ENCODE results near the gene NRBP1. TPM values are rescaled to one million over a fixed set of nuclear protein-coding genes. Genes with fewer than 3 reads are reported as not detected.

The NRBP1 gene
- total RNA-seq, 4 donors from 2014 or later: 47.4 to 73.3 (median 64.2) TPM

DNA sequence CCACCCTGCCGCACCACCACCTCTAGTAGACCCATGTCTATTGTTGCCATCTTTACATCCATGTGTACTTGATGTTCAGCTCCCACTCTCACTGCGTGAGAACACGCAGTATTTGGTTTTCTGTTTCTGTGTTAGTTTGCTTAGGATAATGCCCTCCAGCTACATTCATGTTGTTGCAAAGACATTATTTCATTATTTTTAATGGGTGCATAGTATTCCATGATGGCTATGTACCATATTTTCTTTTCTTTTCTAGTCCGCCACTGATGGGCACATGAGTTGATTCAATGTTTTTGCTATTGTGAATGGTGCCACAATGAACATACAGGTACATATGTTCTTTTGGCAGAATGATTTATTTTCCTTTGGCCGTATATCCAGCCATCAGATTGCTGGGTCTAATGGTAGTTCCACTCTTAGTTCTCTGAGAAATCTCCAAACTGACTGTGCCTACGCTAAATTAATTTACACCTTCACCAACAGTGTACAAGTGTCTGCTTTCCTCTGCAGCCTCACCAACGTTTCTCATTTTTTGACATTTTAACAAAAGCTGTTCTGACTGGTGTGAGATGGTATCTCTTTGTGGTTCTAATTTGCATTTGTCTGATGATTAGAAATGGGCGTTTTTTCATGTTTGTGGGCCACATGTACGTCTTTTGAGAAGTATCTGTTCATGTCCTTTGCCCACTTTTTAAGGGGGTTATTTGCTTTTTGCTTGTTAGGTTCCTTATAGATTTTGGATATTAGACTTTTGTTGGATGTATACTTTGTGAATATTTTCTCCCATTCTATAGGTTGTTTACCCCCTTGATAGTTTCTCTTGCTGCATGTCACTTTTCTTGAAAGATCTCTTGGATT is 37.4 kb upstream of the NRBP1 start:
- TF ChIP-seq, protein P1, sequence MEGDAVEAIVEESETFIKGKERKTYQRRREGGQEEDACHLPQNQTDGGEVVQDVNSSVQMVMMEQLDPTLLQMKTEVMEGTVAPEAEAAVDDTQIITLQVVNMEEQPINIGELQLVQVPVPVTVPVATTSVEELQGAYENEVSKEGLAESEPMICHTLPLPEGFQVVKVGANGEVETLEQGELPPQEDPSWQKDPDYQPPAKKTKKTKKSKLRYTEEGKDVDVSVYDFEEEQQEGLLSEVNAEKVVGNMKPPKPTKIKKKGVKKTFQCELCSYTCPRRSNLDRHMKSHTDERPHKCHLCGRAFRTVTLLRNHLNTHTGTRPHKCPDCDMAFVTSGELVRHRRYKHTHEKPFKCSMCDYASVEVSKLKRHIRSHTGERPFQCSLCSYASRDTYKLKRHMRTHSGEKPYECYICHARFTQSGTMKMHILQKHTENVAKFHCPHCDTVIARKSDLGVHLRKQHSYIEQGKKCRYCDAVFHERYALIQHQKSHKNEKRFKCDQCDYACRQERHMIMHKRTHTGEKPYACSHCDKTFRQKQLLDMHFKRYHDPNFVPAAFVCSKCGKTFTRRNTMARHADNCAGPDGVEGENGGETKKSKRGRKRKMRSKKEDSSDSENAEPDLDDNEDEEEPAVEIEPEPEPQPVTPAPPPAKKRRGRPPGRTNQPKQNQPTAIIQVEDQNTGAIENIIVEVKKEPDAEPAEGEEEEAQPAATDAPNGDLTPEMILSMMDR (IDR thresholded peaks at IDR 0.05; ENCODE audit: low read depth): no peak

DNA sequence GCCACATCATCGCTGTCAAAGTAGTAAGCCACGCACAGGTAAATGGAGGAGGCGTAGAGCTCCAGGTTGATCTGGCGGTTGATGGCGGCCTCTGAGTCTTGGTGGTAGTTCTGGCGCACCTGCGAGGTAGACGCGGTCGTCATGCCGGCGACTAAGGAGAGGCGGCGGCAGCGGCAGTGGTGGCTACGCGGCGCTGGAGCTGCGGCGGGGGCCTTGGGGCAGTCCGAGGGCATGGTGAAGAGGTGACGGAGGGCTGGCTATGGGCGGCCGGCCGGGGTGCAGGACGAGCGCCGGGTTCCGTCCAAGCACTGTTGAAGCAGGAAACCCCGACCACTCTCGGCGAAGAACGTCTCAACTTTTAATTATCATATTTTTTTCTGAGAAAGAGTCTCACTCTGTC is 35.2 kb upstream of the NRBP1 start:
- TF ChIP-seq, protein P1 (IDR thresholded peaks at IDR 0.05; ENCODE audit: low read depth): no peak

- TF ChIP-seq, protein P1 (IDR thresholded peaks at IDR 0.05; ENCODE audit: low read depth): no peak
Measured at GRCh38 chr2:27398962-27399361, 29.5 kb upstream of the NRBP1 start.

DNA sequence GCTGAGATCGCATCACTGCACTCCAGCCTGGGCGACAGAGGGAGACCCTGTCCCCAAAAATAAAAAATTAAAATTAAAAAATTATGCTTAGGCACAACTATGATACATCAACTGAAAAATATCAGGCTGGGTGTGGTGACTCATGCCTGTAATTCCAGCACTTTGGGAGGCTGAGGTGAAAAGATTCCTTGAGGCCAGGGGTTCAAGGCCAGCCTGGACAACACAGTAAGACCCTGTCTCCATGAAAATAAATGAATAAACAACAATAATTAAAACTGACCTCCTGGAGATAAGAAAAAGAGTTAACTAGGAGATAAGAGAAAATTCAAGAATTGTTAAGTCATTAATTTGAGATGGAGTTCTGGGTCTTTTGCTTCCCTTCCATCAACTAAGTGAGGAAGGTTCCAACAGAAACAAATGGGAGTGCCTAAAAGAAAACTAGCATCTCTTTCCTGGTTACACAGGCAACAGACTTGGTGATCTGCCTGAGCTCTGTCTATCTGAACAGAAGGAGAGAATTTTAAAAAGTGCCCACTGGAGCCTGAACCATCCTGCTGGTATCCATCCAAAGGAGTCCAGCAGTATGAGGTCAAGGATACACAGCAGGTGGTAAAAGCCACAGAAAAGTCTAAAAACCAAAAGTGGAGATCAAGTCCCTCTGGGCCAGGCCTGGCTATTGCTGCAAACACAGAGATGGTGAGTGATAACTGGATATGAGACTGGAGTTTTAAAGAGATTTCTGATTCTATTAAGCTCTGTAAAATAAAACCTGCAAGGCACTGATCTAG is 27.9 kb upstream of the NRBP1 start:
- TF ChIP-seq, protein P1 (IDR thresholded peaks at IDR 0.05; ENCODE audit: low read depth): no peak

- TF ChIP-seq, protein P1 (IDR thresholded peaks at IDR 0.05; ENCODE audit: low read depth): no peak
Measured at GRCh38 chr2:27407798-27408491, 20.5 kb upstream of the NRBP1 start.

DNA sequence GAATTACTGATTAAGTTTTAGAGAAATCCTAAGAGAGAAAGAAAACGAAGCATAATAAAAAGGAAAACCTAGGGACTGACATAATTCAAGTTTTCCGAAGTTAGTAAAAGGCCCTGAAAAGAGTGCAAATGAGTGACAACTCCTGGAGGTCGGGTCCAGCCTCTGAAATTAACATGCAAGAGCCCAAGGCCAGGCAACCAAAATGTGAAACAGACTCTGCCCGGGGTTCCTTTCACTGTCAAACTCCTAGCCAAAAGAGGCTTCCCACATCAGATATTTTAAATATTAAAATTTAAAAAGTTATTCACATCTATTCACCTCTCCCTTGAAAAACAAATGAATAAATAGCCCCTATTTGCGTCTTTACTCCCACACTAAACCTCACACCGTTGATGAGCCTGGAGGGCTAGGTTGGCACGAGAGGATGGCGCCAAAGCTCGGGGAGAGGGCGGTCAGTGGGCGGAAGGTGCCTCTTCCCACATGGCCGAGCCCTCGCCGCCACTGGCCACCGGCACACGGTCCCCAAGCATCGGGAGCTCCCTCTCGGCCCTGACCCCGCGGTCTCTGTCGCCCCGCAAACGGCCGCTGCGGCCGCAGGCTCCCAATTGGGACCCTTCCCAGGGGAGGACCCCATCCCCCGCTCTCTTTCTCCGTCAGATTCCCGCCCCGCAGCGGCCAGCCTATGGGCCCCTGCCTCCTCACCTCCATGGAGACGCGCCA is 19.7 kb upstream of the NRBP1 start:
- TF ChIP-seq, protein P1 (IDR thresholded peaks at IDR 0.05; ENCODE audit: low read depth): no peak

Measured in subcutaneous adipose tissue (tissue), 4 donors.